Prostate gland (tissue), 2 donors: ENCODE data around the gene PDXK. TPM values are rescaled to one million over a fixed set of nuclear protein-coding genes. Genes with fewer than 3 reads are reported as not detected.

Experiments
- DNase-seq: peaks from one replicate; pipeline ENCODE4 v3.0.0-alpha.2; 2019; ENCODE audit warnings: low spot score
- H3K27ac ChIP-seq, 2 donors: fragments of 200-600 bp; sonication (generic); 2 replicates each; pipeline ENCODE4 v1.5.1; 2017 to 2019
- H3K27me3 ChIP-seq: fragments of 200-600 bp; sonication (generic); replicated peaks from 2 replicates; pipeline ENCODE4 v1.5.1; 2019; ENCODE audit not compliant: insufficient read depth
- H3K36me3 ChIP-seq, 2 donors: fragments of 200-600 bp; sonication (generic); 1 replicate in 1 of 2; 2 replicates in 1 of 2; pipeline versions ENCODE4 v1.5.1 to v1.8.1; 2017 to 2019
- H3K4me1 ChIP-seq: fragments of 200-600 bp; sonication (generic); replicated peaks from 2 replicates; pipeline ENCODE4 v1.5.1; 2019
- H3K4me3 ChIP-seq, 2 donors: fragments of 200-600 bp; sonication (generic); 2 replicates each; pipeline ENCODE4 v1.5.1; 2017 to 2019
- H3K9me3 ChIP-seq: fragments of 200-600 bp; sonication (generic); 2 replicates; pipeline ENCODE4 v1.5.1; 2017
- POLR2A ChIP-seq: fragments of 450-650 bp; IDR thresholded peaks from one replicate; pipeline ENCODE4 v1.6.1; 2016; ENCODE audit warnings: antibody characterized with exemption, mild to moderate bottlenecking
- POLR2AphosphoS5 ChIP-seq: sonication (generic); formaldehyde crosslinking; IDR thresholded peaks from one replicate; pipeline ENCODE4 v1.6.1; 2017; ENCODE audit warnings: antibody characterized with exemption
- WGBS: methylation state at CpG from one replicate; pipeline ENCODE4 v1.1.5; 2018; 5-methylcytosine and 5-hydroxymethylcytosine counted together
- intact Hi-C: fragments of 100-400 bp; cut with DNase I; formaldehyde crosslinking; loops from one replicate; pipeline ENCODE4 v1.14.2; 2022
- total RNA-seq, 2 donors: library from RNA; depleted of rRNA; stranded (reverse); fragments of >200 nt; gene quantifications; one replicate each; pipeline ENCODE4 v1.1.0, GENCODE V29; 2016
- TF ChIP-seq, protein P1 (sequence below), 4 experiments: fragments of 200-600 bp in 2 of 4; fragments of 450-650 bp in 2 of 4; sonication (generic) in 2 of 4; IDR thresholded peaks; 1 replicate in 3 of 4; 2 replicates in 1 of 4; pipeline ENCODE4 v1.5.1; 2016 to 2019; ENCODE audit warnings: antibody characterized with exemption in 4 of 4, mild to moderate bottlenecking in 2 of 4, moderate library complexity in 2 of 4

PDXK gene
- total RNA-seq = 100 to 1,000 TPM in 1 of 2 donors, 10 to 100 TPM in 1; 61.4 to 161 TPM

DNA sequence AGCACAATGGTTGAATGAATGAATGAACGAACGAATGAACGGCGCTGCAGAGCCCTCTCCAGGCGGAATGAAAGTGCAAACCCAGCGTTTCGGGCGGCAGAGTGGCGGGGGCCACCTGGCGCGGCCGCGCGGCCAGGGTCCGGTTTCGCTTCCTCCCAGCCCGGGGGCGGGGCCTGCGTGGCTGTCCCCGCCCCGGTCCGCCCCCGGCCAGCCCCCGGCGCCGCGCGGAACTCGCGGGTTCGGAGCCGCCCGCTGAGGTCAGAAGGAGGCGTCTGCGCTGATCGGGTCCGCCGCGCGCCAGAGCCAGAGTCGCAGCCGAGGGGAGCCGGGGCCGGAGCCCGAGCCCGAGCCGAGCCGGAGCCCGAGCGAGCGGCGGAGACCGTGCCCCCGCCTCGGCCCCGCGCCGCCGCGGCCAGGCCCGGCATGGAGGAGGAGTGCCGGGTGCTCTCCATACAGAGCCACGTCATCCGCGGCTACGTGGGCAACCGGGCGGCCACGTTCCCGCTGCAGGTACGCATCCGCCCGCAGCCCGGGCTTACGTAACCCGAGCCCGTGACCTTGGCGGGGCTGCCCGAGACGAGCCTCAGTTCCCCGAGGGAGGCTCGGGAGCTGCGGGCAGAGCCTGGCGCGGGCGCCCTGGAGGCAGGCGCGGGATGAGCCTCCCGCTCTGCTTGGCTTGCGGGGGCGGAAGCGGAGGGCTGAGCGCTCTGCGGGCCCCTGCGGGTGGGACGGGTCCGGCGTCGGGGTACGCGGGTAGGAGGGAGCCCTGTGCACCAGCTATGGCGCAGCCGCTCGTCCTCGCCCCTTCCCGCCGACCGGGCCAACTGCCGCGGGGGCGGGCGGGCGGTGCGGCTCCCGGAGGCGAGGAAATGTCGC lies at the start of gene PDXK:
Gene PDXK (plus strand): TSS at position 258 of the 876 bp plus-strand sequence. CDS start 166 bp downstream, at position 424.
- intact Hi-C loops = no loop called here
- WGBS = 1% methylated on average over 71 of the region's 117 CpGs
- Histone ChIP-seq H3K4me1 (peaks cover 14% of the 10 kb centered on the region), H3K27ac (peak within 1 kb of the TSS; percentile 81 to 83), H3K4me3 (peak within 1 kb of the TSS; percentile 80 to 95), H3K27me3 (no peaks in the 10 kb centered on the region), H3K9me3 (no peaks in the 10 kb centered on the region), H3K36me3 (no peaks in the 10 kb centered on the region)
- DNase-seq = peak; percentile 87
- TF ChIP-seq POLR2A (peak; percentile 75), POLR2AphosphoS5 (peak; percentile 67)
- TF ChIP-seq, protein P1, sequence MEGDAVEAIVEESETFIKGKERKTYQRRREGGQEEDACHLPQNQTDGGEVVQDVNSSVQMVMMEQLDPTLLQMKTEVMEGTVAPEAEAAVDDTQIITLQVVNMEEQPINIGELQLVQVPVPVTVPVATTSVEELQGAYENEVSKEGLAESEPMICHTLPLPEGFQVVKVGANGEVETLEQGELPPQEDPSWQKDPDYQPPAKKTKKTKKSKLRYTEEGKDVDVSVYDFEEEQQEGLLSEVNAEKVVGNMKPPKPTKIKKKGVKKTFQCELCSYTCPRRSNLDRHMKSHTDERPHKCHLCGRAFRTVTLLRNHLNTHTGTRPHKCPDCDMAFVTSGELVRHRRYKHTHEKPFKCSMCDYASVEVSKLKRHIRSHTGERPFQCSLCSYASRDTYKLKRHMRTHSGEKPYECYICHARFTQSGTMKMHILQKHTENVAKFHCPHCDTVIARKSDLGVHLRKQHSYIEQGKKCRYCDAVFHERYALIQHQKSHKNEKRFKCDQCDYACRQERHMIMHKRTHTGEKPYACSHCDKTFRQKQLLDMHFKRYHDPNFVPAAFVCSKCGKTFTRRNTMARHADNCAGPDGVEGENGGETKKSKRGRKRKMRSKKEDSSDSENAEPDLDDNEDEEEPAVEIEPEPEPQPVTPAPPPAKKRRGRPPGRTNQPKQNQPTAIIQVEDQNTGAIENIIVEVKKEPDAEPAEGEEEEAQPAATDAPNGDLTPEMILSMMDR (IDR thresholded peaks at IDR 0.05) = peak in 2 of 4 experiments; percentile 4 to 34

DNA sequence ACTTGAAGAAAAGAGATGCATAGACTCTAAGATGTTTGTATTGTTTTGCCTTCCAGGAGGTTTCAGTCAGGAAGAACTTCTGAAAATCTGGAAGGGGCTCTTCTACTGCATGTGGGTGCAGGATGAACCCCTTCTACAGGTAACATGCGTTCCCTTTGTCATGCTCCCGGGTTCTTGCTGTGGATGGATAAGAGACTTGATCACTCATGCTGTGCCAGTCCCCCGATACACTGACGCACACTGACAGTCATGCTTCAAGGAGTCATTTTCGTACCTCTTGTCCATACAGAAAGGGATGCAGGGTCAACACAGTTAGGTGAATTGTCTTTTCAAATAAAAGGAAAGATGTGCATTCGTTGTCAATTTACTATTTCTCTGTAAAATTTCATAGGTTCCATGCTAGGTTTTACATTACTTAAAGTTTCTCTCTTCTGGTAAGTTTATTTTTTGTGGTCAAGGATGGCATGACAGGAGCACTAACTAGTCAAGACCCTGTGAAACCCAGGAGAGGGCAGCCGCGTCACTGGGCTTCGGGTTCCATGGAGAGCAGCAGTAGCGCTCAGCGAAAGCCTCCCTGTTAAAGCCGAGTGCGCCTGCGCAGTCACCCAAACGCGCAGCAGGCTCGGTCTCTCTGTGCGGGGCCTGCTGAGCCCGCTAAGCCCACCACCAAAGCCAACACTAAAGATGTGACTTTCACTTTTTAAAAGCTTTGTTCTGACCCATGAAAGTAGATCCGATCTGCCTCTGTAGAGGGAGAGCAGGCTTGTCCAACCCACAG lies 48.9 kb upstream of the PDXK start:
- DNase-seq = no peak
- TF ChIP-seq POLR2A = no peak
- no peak for TF ChIP-seq POLR2AphosphoS5
- TF ChIP-seq, protein P1 (IDR thresholded peaks at IDR 0.05) = no peak
- no peaks in the 10 kb centered on the region for H3K9me3 ChIP-seq
- no peak overlapping the region for H3K4me3 ChIP-seq
- WGBS = 95% methylated on average over 20 of the region's 20 CpGs
- H3K27ac ChIP-seq = no peak overlapping the region
- H3K4me1 ChIP-seq = no peaks in the 10 kb centered on the region
- no peaks in the 10 kb centered on the region for H3K27me3 ChIP-seq
- H3K36me3 ChIP-seq = peaks cover 0 to 3% of the 10 kb centered on the region in 2 donors
- intact Hi-C loops = no loop called here

DNA sequence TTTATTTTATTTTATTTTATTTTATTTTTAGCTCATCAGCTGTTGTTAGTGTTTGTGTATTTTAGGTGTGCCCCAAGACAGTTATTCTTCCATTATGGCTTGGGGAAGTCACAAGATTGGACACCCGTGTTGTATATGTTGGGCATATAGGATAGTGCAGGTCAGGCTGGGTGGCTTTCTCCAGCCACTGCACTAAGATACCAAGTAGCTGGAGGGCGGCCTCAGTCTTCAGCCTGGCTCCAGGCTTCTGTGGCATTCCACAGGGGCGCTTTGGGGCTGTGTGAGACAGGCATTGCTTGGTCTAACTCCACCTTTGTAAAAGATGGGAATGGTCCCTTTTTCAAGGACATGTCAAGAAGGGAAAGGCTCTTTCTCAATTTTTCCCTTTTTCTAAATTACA lies 43.1 kb upstream of the PDXK start:
- no peaks in the 10 kb centered on the region for H3K4me1 ChIP-seq
- no peaks in the 10 kb centered on the region for H3K9me3 ChIP-seq
- intact Hi-C loops = no loop called here
- H3K27ac ChIP-seq = no peak overlapping the region
- TF ChIP-seq POLR2AphosphoS5 (no peak), POLR2A (no peak)
- TF ChIP-seq, protein P1 (IDR thresholded peaks at IDR 0.05) = no peak
- H3K4me3 ChIP-seq = no peak overlapping the region
- WGBS = 92% methylated on average over 3 of the region's 3 CpGs
- peaks cover 0 to 5% of the 10 kb centered on the region in 2 donors for H3K36me3 ChIP-seq
- H3K27me3 ChIP-seq = no peaks in the 10 kb centered on the region
- DNase-seq = no peak

DNA sequence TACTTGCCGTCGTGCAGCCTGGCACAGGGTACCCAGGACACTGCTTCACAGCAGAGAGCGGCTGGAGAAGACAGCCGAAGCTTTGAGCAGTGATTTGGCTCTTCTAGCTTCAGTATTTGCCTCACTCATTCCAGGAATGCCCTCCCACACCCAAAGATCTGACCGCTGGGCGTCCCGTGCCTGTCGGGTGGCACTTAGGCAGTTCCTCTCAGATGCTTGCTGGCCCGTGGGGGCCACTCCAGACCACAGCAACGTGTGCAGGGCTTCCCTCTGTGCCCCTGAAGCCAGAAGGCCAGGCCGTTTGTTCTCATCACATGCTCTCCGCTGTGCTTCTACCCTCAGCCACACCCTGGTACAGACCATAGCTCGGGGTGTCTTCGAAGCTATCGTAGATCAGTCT lies 42.5 kb upstream of the PDXK start:
- intact Hi-C loops = no loop called here
- Histone ChIP-seq H3K4me3 (no peak overlapping the region), H3K9me3 (no peaks in the 10 kb centered on the region), H3K27me3 (no peaks in the 10 kb centered on the region), H3K4me1 (no peaks in the 10 kb centered on the region), H3K27ac (no peak overlapping the region), H3K36me3 (peaks cover 0 to 5% of the 10 kb centered on the region in 2 donors)
- WGBS = 92% methylated on average over 15 of the region's 15 CpGs
- TF ChIP-seq POLR2AphosphoS5 (no peak), POLR2A (no peak)
- TF ChIP-seq, protein P1 (IDR thresholded peaks at IDR 0.05) = no peak
- DNase-seq = no peak
